Hippocampal formation (tissue), 2 donors: ENCODE data around the gene RSRC1.
"Not testable (repeated sequence)": the region's sequence is repeated elsewhere in the genome, so short reads cannot be mapped to it uniquely, and the experiment has no call there.

ENCODE experiments used
- DNase-seq, 2 donors: peaks; one replicate each; lab custom pipeline; 2025; lab: John Stamatoyannopoulos, UW

RSRC1 gene

DNA sequence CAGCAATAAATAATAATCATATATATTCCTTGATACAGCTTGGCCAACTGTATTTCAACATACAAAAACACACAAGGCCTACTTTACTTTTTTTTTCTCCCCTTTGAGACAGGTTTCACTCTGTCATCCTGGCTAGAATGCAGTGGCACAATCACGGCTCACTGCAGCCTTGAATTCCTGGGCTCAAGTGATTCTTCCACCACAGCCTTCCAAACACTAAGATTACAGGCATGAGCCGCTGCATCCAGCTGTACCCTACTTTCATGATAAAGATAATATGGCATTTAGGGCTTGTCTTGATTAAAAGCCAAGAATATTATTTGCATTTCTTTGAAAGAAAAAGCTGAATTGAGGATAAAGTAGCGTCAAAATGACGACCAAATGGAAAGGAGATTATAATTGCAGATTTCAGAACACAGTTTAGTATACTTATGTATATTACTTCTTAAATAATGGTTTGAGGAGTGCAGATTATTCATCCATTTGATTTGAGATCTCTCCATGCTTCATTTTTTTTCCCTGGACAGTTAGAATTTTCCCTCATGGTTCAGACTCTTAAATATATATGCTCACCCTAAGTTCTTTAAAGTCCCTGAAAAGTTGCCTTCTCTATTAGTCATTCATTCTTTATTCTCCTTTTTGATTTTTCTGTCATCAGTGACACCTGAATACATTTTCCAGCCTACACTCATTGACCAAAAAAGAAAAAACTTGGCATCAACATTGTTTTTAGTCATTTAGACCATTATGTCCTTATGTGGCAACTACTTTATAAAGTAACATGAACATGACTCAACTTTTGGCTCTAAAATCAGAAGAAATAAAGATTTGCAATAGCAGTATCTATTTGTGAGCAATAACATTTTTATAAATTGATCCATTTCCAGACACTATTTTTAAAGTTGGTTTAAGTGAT, 412.6 kb downstream of the RSRC1 start:
- no peak for DNase-seq

DNA sequence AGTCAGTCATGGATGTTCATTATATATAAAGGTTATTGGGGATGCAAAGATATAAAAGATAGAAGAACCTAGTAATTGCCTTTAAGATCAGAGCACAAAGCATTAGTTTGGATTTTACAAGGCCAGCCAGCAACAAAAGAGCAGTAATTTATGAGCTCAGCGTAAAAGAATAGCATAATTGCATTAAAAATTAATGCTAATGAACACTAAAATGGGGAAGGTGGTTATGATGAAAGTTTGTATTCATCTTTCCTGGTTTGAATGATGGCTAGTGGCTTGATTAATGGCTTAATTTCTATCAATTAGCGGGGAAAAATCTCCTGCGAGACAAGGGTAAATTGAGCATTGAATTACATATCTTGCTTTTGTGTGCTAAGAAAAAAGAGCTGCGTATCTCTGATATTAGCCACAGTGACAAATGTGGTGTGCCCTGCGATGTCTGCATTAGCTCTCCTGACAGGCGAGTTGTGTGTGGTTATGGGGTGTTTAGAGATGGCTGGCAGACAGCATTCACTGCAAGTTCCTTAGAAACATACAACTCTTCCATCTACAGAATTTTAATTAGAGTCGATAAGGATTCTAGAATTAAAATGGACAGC, 418.3 kb downstream of the RSRC1 start:
- DNase-seq = no peak

DNA sequence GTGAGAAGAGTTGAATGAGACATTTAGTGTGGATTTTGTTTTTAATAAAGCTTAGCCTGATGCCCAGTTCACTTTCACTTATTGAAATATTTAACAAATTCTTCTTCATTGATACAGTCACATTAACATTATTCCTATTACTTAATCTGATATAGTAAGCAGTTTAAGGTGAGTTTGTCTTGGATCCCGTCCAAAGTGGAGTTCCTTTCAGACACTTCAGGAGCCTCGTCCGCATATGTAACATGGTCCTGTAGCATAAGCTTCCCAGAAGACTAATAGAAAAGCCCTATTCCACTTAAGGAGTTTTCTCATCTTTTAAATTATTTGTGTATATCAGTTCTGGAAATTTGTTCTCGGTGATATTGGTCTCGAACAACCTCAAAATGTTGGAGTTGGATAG, 421.4 kb downstream of the RSRC1 start:
- DNase-seq = no peak

DNA sequence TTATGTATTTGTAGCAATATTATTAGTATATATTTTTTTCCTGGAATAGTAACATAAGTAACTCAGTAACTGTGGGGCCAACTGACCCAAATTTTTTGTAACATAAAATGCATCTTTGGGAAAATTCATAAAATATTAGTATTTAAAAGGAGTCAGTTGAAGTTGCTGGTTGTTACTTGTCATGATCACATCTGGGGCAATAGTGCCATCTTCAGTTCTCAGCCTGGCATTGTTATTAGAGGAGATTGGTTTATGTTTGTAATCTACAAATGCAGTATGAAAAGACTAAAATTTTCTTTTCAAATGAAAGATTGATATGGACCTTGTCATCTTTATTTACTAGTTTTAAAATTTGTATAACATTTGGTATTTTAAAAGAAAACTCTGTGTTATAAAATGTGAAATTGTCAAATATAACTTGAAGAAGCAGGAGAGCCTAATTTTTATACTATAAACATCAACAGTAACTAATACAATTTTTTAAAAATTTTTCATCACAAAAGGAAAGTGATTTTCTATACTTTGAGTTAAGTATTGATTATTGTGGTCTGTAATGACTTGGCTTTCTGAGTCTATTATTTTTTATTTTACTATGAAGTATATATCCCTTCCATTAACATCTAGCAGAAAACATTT, 422.3 kb downstream of the RSRC1 start:
- peak in 1 of 2 donors; percentile 41 for DNase-seq

DNA sequence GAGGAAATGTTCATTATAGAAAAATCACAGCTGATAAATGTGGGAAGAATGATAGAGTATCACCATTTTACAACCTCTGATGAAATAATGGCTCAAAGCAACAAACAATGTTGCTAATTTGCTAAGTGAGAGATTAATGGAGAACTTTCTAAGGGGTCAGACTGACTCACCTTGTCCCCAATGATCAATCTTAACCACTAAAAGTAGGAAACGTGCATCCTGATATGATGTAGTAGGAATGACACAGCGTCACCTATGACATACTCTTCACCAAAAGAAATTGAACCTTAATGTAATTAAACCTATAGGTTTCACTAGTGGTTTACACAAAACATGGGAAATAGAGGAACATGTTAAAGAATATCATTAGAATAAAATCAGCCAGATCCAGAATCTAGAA, 426.0 kb downstream of the RSRC1 start:
- no peak for DNase-seq

DNA sequence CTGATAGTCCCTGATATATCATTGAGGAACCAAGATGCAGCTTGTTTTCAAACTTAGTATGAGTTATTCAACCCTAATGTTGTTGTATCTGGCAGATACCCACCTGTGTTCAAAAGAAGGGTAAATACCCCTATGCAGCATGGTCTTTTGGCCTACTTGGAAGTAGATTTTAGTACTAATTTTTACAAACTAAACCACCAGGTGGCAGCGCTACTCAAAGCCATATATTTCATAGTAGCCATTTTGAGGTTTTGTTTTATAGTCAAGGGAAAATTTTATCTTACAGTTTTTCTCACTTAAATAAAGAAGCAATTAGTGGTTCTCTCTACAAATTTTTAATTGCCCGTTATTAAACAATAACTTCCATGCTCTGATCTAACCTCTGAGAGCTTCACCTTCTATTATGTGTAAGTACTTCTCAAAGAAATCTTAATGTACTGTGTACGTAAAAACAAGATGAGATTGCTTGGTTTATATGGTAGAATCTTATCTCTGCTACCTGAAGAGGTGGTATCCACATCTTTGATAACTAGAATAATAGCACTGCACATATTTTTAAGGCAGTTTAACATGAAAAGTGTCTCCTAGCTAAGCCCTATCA, 429.6 kb downstream of the RSRC1 start:
- no peak for DNase-seq

DNA sequence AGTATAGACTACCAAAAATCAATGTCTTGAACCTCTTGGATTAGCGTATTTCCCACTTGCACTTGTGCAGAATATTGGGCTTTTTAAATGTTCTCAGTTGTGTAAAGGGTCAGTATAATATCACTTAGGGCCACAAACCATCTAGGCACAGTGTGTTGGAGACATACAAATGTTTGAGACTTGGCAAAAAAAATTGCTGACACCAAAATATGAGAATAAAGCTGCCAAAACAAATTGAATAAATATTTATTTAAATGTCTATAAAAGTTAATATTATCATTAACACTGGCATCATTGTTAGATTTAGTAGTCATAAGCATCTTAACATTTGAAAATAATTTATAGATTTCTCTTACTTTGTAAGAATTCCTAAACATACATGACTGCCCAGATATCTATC, 430.2 kb downstream of the RSRC1 start:
- no peak for DNase-seq

DNA sequence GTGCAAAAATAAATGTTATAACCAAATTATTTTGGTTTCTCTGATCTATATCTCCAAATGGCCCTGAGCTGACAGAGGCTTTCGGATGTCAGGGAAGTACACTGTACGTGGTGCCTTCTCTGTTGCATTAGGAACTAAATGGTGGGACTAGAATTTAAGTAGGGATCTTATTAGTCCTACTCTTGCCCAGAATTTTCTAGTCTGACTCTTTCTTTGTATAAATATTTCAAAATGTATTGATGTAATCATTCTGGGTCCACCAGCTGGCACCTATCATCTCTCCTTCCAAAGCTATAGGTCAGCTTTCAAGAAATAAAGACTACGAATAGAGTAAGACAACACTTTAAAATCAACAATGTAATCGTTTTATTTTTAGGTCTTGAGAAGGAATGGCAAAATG, 438.8 kb downstream of the RSRC1 start:
- no peak for DNase-seq

DNA sequence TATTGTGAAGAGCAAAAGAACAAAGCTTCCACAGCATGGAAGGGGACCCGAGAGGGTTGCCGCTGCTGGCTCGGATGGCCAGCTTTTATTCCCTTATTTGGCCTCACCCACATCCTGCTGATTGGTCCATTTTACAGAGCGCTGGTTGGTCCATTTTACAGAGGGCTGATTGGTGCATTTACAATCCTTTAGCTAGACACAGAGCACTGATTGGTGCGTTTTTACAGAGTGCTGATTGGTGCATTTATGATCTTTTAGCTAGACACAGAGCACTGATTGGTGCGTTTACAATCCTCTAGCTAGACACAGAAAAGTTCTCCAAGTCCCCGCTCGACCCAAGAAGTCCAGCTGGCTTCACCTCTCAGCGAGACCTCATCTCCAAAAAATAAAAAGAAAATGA, 440.0 kb downstream of the RSRC1 start:
- DNase-seq = not testable (repeated sequence)

DNA sequence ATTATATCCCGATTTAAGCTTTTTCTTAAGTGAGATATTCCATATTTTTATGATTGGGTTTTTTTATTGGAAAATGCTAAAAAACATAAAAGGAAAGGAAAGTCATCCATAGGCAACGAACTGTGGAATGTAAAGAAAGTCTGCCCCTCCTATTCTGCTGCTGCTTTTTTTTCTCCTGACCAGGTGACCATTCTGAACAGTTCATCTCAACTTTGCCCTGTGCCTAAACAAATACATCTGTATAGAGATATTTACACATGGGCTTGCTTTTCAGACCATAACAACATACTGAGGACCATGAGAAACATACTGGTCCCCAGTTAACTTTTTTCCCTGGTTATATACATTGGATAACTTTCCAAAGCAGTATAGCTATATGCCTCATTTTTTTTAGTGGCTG, 442.2 kb downstream of the RSRC1 start:
- DNase-seq = no peak

DNA sequence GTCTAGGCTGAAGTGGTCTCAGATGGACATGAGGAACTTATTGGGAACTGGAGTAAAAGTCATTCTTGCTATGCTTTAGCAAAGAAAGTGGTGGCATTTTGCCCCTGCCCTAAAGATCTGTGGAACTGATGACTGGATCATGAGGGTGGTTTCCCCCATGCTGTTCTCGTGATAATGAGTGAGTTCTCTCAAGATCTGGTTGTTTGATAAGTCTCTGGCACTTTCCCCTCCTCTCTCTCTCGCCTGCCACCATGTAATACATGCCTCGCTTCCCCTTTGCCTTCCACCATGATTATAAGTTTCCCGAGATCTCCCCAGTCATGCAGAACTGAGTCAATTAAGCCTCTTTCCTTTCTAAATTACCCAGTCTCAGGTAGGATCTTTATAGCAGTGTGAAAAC, 449.6 kb downstream of the RSRC1 start:
- DNase-seq = no peak

DNA sequence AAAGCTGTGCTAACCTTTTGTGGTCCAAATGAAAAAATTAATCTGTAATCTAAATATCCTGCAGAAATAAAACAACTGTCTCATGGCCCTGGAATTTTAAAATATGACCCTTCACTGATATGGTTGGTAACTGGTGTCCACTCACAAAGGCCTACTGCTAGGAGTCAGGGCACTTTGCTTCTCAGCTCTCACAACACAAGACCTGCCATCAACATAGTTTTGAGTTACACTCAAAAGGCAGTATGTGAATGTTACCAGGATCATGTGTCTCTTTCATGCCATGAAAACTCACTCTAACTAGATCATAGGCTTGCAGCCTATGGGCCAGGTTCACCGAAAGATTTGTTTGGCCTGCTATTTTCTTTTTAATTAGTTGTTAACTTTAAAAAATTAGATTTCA, 451.1 kb downstream of the RSRC1 start:
- DNase-seq = no peak

DNA sequence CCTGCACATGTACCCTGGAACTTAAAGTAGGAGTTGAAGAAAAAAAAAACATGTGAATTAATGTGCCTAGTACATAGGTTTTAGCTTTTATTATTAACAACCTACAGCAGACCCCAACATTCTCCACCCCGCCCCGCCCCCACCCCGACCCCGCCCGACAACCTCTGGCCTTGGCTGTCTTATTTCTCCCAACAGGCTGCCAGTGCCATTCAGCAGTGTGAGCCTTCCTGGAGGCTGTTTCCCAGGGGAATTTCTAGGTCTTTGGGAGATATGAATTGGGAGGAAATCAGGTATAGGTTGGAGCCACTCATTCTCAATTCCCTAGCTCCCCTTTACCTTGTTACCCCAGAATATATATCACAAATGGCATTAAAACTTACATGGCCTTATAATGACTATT, 452.8 kb downstream of the RSRC1 start:
- no peak for DNase-seq

DNA sequence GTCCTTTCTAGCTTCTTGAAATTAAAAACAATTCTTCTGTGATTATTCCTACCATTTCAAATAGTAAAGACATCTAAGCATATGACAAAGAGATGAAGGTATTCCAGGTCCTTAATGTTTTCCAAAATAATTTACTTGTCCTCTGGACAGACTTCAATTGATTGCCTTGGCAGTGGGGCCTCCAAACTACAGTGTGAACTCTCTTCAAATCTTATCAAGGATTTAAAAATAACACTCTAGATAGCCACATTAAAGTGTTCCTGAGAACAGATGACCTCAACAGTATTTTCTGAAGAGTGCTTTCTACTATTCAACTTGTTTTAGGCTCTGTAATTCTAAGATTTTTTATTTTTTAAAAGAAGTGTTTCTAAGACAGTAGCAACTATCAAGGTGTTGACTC, 453.2 kb downstream of the RSRC1 start:
- no peak for DNase-seq

DNA sequence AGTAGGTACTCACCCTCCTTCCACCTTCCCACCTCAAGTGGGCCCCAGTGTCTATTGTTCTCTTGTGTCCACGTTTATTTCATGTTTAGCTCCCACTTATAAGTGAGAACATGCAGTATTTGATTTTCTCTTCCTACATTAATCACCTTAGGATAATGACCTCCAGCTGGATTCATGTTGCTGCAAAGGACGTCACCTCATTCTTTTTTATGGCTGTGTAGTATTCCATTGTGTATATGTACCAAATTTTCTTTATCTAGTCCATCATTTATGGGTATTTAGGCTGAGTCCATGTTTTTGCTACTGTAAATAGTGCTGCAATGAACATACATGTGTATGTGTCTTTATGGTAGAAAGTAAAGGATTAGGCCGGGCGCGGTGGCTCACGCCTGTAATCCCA, 455.2 kb downstream of the RSRC1 start:
- DNase-seq = no peak

DNA sequence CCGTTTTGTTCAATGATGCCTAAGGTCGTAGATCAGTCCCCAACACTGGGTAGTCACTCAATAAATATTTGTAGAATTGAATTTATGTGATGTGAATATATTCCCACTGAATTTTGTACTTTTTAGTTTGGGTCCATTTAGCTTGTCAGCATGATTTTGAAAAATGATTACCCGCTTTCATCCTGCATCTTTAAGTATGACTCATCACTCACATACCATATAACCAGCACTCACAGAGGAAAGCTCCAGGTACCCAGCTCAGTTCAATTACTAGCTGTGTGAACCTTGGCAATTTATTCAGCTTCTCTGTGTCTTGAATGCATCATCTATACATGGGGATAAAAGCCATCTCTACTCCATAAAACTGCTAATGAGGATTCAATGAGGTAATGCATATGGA, 458.9 kb downstream of the RSRC1 start:
- no peak for DNase-seq

DNA sequence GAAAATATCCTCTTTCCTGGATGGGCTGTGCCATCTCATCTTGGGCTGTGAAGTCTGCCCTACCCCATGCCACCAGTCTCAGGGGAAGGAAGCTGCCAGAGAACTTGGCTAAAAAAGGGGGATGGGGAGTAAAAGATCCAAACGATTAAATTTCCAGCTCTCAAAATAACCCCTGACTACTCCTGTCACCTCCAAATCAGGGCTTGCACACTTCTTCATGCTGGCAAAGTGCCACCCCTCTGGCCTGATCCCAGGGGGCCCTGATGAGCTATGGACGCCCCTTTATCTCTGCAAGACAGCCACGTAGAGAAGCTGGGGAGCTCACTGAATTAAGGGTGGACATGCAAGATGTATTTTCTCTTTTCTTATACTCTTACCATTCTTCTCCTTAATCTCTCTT, 459.9 kb downstream of the RSRC1 start:
- DNase-seq = no peak

DNA sequence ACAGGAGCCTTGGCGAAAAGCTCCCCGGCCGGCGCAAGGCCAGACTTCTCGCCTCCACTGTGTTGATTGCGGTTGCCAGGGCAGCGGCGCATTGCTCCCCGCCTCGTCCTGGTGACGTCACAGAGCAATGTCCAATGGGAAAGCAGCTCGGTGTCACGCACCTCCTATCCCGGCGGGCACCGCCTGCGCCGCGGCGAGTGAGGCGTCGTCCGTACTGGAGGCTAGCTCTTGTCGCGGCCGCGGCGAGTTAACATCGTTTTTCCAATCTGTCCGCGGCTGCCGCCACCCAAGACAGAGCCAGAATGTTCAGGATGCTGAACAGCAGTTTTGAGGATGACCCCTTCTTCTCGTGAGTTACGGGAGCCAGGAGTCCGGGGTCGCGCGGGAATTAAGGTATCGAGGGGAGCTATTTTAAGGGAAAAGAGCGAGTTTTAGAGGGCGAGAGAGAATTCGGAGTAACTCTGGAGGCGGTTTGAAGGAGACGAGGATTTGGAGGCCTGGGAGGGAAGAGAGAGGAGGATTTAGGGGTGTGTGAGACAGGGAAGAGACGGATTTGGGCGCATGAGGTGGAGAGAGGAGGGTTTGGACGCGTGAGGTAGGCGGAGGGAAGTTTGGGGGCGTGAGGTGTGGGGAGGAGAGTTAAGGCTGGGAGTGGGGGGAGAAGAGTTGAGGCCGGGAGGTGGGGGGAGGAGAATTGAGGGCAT, 461.3 kb downstream of the RSRC1 start, which contains the start of gene MLF1:
TSS of gene MLF1 (plus strand) at position 196 of the 704 bp plus-strand sequence. CDS start at position 303, 107 bp downstream.
- peak; percentile 90 to 92 for DNase-seq

DNA sequence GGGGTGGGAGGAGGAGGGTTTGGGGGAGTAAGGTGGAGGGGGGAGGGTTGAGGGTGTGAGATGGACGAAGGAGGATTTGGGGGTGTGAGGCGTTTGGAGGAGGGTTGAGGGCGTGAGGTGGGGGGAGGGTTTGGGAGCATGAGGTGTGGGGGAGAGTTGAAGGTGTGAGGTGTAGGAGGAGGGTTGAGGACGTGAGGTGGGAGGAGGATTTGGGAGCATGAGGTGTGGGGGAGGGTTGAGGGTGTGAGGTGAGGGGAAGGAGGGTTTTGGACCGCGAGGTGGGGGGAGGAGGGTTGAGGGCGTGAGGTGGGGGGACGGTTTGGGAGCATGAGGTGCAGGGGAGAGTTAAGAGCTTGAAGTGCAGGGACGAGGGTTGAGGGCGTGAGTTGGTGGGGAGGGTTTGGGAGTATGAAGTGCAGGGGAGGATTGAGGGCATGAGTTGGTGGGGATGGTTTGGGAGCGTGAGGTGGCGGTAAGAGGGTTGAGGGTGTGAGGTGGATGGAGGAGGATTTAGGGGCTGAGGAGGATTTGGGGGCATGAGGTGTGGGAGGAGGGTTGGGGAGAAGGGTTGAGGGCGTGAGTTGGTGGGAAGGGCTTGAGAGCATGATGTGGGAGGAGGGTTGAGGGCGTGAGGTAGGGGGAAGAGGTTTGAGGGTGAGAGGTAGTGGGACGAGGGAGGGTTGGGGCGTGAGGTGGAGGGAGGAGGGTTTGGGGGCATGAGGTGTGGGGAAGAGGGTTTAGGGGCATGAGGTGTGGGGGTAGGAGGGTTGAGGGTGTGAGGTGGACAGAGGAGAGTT, 462.3 kb downstream of the RSRC1 start:
- no peak for DNase-seq

DNA sequence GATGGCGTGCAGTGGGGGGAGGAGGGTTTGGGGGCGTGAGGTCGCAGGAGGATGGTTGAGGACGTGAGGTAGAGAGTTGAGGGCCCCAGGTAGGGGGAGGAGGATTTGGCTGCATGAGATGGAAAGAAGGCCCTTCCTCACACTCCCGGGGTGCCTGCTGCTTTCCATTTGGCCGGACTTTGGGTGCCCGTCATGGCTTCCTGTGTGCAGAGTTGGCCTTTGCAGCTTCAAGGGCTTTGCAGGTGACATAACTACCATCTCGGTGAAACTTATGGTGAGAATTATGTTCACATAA, 462.8 kb downstream of the RSRC1 start:
- DNase-seq = no peak

DNA sequence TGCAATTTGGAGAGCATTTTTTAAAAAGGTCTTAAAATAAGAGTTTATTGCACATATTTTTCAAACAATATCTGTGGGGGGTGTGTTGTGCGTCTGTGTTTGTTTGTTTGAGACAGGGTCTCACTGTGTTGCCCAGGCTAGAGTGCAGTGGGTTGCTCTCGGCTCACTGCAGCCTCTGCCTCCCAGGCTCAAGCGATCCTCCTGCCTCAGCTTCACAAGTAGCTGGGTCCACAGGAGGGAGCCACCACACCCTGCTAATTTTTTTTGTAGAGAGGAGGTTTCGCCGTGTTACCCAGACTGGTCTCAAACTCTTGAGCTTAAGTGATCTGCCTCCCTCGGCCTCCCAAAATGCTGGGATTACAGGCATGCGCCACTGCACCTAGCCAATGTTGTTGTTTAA, 463.8 kb downstream of the RSRC1 start:
- no peak for DNase-seq
